Testis (tissue), 3 donors: ENCODE measurements around the gene FAM53A. TPM values are rescaled to one million over a fixed set of nuclear protein-coding genes. Genes with fewer than 3 reads are reported as not detected.

ENCODE experiments used
- DNase-seq: peaks from one replicate; pipeline ENCODE4 v3.0.0-alpha.2; 2019
- H3K27ac ChIP-seq, 2 donors: fragments of 200-600 bp; sonication (generic); one replicate each; pipeline ENCODE4 v1.5.1; 2019
- H3K27me3 ChIP-seq: fragments of 200-600 bp; sonication (generic); one replicate; pipeline ENCODE4 v1.5.1; 2019
- H3K36me3 ChIP-seq: fragments of 200-600 bp; sonication (generic); one replicate; pipeline ENCODE4 v1.5.1; 2017; ENCODE audit warnings: low read depth; ENCODE audit errors: missing control alignments
- H3K4me1 ChIP-seq: fragments of 200-600 bp; sonication (generic); one replicate; pipeline ENCODE4 v1.5.1; 2019
- H3K4me3 ChIP-seq, 2 donors: fragments of 200-600 bp; sonication (generic); one replicate each; pipeline ENCODE4 v1.5.1; 2017 to 2019
- H3K9me3 ChIP-seq: fragments of 200-600 bp; sonication (generic); one replicate; pipeline ENCODE4 v1.5.1; 2017
- POLR2A ChIP-seq: fragments of 450-650 bp; IDR thresholded peaks from one replicate; pipeline ENCODE4 v1.6.1; 2017; ENCODE audit warnings: antibody characterized with exemption, mild to moderate bottlenecking, moderate library complexity
- WGBS, 2 donors: methylation state at CpG; one replicate each; pipeline ENCODE4 v1.1.5; 2018; 5-methylcytosine and 5-hydroxymethylcytosine counted together
- intact Hi-C: fragments of 100-400 bp; cut with DNase I; formaldehyde crosslinking; loops from one replicate; pipeline ENCODE4 v1.15.1; 2023; ENCODE audit warnings: low total_unique reads
- polyA plus RNA-seq: library from polyadenylated mRNA; stranded (reverse); fragments of 350-450 nt; fragmentation: Illumina TruSeq; extraction: RNeasy Lipid Tissue Mini Kit (QIAGEN cat#74804); gene quantifications from one replicate; pipeline ENCODE4 v1.2.3, GENCODE V29; 2014; ENCODE audit warnings: low read depth, low replicate concordance; ENCODE audit not compliant: insufficient read depth
- total RNA-seq, 2 donors: library from RNA; depleted of rRNA; stranded (reverse); fragments of >200 nt; gene quantifications; one replicate each; pipeline ENCODE4 v1.2.3, GENCODE V29; 2016
- TF ChIP-seq, protein P1 (sequence below), 3 experiments: fragments of 450-650 bp in 2 of 3; fragments of 200-600 bp in 1 of 3; sonication (generic) in 1 of 3; IDR thresholded peaks; one replicate each; pipeline ENCODE4 v1.5.1; 2016 to 2019; ENCODE audit warnings: antibody characterized with exemption in 3 of 3, mild to moderate bottlenecking in 2 of 3, moderate library complexity in 1 of 3

Gene FAM53A
- total and polyA plus RNA-seq, 3 donors from 2014 or later, result 24.2 to 60.8 (median 41.3) TPM

GRCh38 chr4:1659104-1660043 lies 24.7 kb downstream of the FAM53A start:
- Histone ChIP-seq H3K27me3 (no peaks in the 10 kb centered on the region), H3K27ac (no peak overlapping the region), H3K9me3 (no peaks in the 10 kb centered on the region), H3K36me3 (no peaks in the 10 kb centered on the region), H3K4me1 (no peaks in the 10 kb centered on the region), H3K4me3 (no peak overlapping the region)
- TF ChIP-seq, protein P1, sequence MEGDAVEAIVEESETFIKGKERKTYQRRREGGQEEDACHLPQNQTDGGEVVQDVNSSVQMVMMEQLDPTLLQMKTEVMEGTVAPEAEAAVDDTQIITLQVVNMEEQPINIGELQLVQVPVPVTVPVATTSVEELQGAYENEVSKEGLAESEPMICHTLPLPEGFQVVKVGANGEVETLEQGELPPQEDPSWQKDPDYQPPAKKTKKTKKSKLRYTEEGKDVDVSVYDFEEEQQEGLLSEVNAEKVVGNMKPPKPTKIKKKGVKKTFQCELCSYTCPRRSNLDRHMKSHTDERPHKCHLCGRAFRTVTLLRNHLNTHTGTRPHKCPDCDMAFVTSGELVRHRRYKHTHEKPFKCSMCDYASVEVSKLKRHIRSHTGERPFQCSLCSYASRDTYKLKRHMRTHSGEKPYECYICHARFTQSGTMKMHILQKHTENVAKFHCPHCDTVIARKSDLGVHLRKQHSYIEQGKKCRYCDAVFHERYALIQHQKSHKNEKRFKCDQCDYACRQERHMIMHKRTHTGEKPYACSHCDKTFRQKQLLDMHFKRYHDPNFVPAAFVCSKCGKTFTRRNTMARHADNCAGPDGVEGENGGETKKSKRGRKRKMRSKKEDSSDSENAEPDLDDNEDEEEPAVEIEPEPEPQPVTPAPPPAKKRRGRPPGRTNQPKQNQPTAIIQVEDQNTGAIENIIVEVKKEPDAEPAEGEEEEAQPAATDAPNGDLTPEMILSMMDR (IDR thresholded peaks at IDR 0.05), result no peak
- no peak for TF ChIP-seq POLR2A
- intact Hi-C loops, result no loop called here
- DNase-seq, result no peak
- WGBS, 2 donors, result 94 to 95% methylated on average over 19 to 39 of the region's 39 CpGs

DNA sequence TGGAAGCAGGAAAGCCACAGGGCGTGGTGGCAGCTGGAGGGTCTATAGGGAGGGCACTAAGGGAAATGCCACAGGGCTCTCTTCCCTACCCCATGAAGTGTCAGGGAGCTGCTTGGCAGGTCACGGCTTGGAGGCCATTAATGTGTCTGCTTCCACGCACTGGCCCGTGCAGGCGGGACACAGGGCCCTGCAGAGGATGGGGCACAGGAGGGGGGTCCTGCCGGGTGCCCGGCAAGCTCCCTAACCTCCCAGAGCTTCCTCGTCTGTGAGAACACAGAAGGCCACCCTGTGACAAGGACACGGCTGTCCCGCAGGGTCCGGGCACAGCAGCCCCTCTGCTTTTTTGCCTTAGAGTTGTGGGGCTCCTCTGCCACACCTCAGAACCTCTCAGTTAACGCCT lies 25.5 kb downstream of the FAM53A start:
- H3K27me3 ChIP-seq, result no peaks in the 10 kb centered on the region
- no peak for DNase-seq
- TF ChIP-seq, protein P1 (IDR thresholded peaks at IDR 0.05), result no peak
- TF ChIP-seq POLR2A, result no peak
- WGBS, 2 donors, result 94 to 100% methylated on average over 1 to 12 of the region's 12 CpGs
- H3K4me3 ChIP-seq, result no peak overlapping the region
- H3K9me3 ChIP-seq, result no peaks in the 10 kb centered on the region
- H3K27ac ChIP-seq, result no peak overlapping the region
- intact Hi-C loops, result no loop called here
- no peaks in the 10 kb centered on the region for H3K4me1 ChIP-seq
- no peaks in the 10 kb centered on the region for H3K36me3 ChIP-seq

DNA sequence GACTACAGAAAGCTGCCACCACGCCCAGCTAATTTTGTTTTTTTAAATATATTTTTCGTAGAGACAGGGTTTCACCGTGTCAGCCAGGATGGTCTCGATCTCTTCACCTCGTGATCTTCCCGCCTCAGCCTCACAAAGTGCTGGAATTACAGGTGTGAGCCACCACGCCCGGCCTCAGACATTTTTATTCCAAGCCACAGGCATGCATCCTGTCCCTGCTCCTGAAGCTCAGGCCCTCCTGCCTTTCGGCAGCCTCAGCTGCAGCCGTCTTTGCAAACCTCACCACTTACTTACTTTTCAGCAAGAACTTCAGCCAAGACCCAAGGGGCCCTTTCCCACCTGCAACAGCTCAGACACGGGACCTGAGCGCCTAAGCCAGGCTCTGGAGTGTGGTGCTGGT lies 26.0 kb downstream of the FAM53A start:
- TF ChIP-seq, protein P1 (IDR thresholded peaks at IDR 0.05), result no peak
- TF ChIP-seq POLR2A, result no peak

GRCh38 chr4:1656986-1657385 lies 27.1 kb downstream of the FAM53A start:
- 99% methylated on average over 19 of the region's 19 CpGs; no CpG with 5 or more reads in 1 of the 2 donors for WGBS, 2 donors
- TF ChIP-seq, protein P1 (IDR thresholded peaks at IDR 0.05), result no peak
- TF ChIP-seq POLR2A, result no peak

More for the DNA sequence above, 26.0 kb downstream of the FAM53A start:
- WGBS, 2 donors, result 88 to 97% methylated on average over 12 of the region's 12 CpGs
- Histone ChIP-seq H3K27ac (no peak overlapping the region), H3K4me3 (no peak overlapping the region), H3K36me3 (no peaks in the 10 kb centered on the region), H3K9me3 (no peaks in the 10 kb centered on the region), H3K27me3 (no peaks in the 10 kb centered on the region), H3K4me1 (no peaks in the 10 kb centered on the region)
- no peak for DNase-seq
- intact Hi-C loops, result no loop called here

More at GRCh38 chr4:1656986-1657385, 27.1 kb downstream of the FAM53A start:
- intact Hi-C loops, result no loop called here
- Histone ChIP-seq H3K27ac (no peak overlapping the region), H3K4me3 (no peak overlapping the region), H3K27me3 (no peaks in the 10 kb centered on the region), H3K4me1 (no peaks in the 10 kb centered on the region), H3K36me3 (no peaks in the 10 kb centered on the region), H3K9me3 (no peaks in the 10 kb centered on the region)
- no peak for DNase-seq
